BLaER1 (cell line): Measurements from ENCODE around the gene MYOCD.

Experiments used
- H3K27ac ChIP-seq: shearing (Covaris generic); formaldehyde crosslinking; 2 replicates; pipeline ENCODE4 v1.8.1; 2022
- H3K27me3 ChIP-seq: shearing (Covaris generic); formaldehyde crosslinking; 2 replicates; pipeline ENCODE4 v1.8.1; 2022
- H3K36me3 ChIP-seq: shearing (Covaris generic); formaldehyde crosslinking; 2 replicates; pipeline ENCODE4 v1.8.1; 2022
- H3K4me1 ChIP-seq: shearing (Covaris generic); formaldehyde crosslinking; 2 replicates; pipeline ENCODE4 v1.8.1; 2022
- H3K4me2 ChIP-seq: shearing (Covaris generic); formaldehyde crosslinking; 2 replicates; pipeline ENCODE4 v1.8.1; 2022
- H3K4me3 ChIP-seq: shearing (Covaris generic); formaldehyde crosslinking; 2 replicates; pipeline ENCODE4 v1.8.1; 2022
- H3K9ac ChIP-seq: shearing (Covaris generic); formaldehyde crosslinking; 2 replicates; pipeline ENCODE4 v1.8.1; 2022
- H3K9me3 ChIP-seq: shearing (Covaris generic); formaldehyde crosslinking; 2 replicates; pipeline ENCODE4 v1.8.1; 2022
- H4K20me1 ChIP-seq: shearing (Covaris generic); formaldehyde crosslinking; 2 replicates; pipeline ENCODE4 v1.8.1; 2022
- Cebpa-rat ChIP-seq: shearing (Covaris generic); IDR thresholded peaks from 2 replicates; pipeline ENCODE4 v1.8.1; 2022

Gene MYOCD

GRCh38 chr17:12730421-12730820, 64.7 kb downstream of the MYOCD start:
- H3K36me3 ChIP-seq = no peaks in the 10 kb centered on the region
- no peaks in the 10 kb centered on the region for H3K27me3 ChIP-seq
- no peak for TF ChIP-seq Cebpa-rat
- H3K9ac ChIP-seq = no peak overlapping the region
- no peak overlapping the region for H3K4me3 ChIP-seq
- no peaks in the 10 kb centered on the region for H4K20me1 ChIP-seq
- H3K4me2 ChIP-seq = no peak overlapping the region
- H3K9me3 ChIP-seq = no peaks in the 10 kb centered on the region
- H3K27ac ChIP-seq = no peak overlapping the region
- H3K4me1 ChIP-seq = no peaks in the 10 kb centered on the region

GRCh38 chr17:12730931-12731521, 65.3 kb downstream of the MYOCD start:
- Histone ChIP-seq H3K9me3 (no peaks in the 10 kb centered on the region), H4K20me1 (no peaks in the 10 kb centered on the region), H3K4me1 (no peaks in the 10 kb centered on the region), H3K4me3 (no peak overlapping the region), H3K27ac (no peak overlapping the region), H3K36me3 (no peaks in the 10 kb centered on the region), H3K27me3 (no peaks in the 10 kb centered on the region), H3K4me2 (no peak overlapping the region), H3K9ac (no peak overlapping the region)
- TF ChIP-seq Cebpa-rat = no peak

GRCh38 chr17:12731839-12732238, 66.1 kb downstream of the MYOCD start:
- Histone ChIP-seq H3K4me3 (no peak overlapping the region), H3K27ac (no peak overlapping the region), H3K4me1 (no peaks in the 10 kb centered on the region), H3K27me3 (no peaks in the 10 kb centered on the region), H4K20me1 (no peaks in the 10 kb centered on the region), H3K9ac (no peak overlapping the region), H3K36me3 (no peaks in the 10 kb centered on the region), H3K9me3 (no peaks in the 10 kb centered on the region), H3K4me2 (no peak overlapping the region)
- no peak for TF ChIP-seq Cebpa-rat

- TF ChIP-seq Cebpa-rat = no peak
- H3K9ac ChIP-seq = no peak overlapping the region
- no peaks in the 10 kb centered on the region for H3K36me3 ChIP-seq
- no peak overlapping the region for H3K4me3 ChIP-seq
- H4K20me1 ChIP-seq = no peaks in the 10 kb centered on the region
- no peaks in the 10 kb centered on the region for H3K9me3 ChIP-seq
- no peak overlapping the region for H3K27ac ChIP-seq
- no peak overlapping the region for H3K4me2 ChIP-seq
- H3K27me3 ChIP-seq = no peaks in the 10 kb centered on the region
- H3K4me1 ChIP-seq = no peaks in the 10 kb centered on the region
These were observed 66.7 kb downstream of the MYOCD start for GRCh38 chr17:12732366-12732765.

- H3K9me3 ChIP-seq = no peaks in the 10 kb centered on the region
- H3K4me3 ChIP-seq = no peak overlapping the region
- H3K4me2 ChIP-seq = no peak overlapping the region
- no peaks in the 10 kb centered on the region for H3K27me3 ChIP-seq
- H3K27ac ChIP-seq = no peak overlapping the region
- no peak overlapping the region for H3K9ac ChIP-seq
- H3K36me3 ChIP-seq = no peaks in the 10 kb centered on the region
- TF ChIP-seq Cebpa-rat = no peak
- no peaks in the 10 kb centered on the region for H3K4me1 ChIP-seq
- H4K20me1 ChIP-seq = no peaks in the 10 kb centered on the region
These were observed 69.2 kb downstream of the MYOCD start for GRCh38 chr17:12734926-12735325.

GRCh38 chr17:12735517-12735916, 69.8 kb downstream of the MYOCD start:
- H3K27ac ChIP-seq = no peak overlapping the region
- H3K36me3 ChIP-seq = no peaks in the 10 kb centered on the region
- TF ChIP-seq Cebpa-rat = no peak
- H3K9ac ChIP-seq = no peak overlapping the region
- no peaks in the 10 kb centered on the region for H4K20me1 ChIP-seq
- no peaks in the 10 kb centered on the region for H3K9me3 ChIP-seq
- no peaks in the 10 kb centered on the region for H3K4me1 ChIP-seq
- no peak overlapping the region for H3K4me2 ChIP-seq
- H3K27me3 ChIP-seq = no peaks in the 10 kb centered on the region
- no peak overlapping the region for H3K4me3 ChIP-seq

- Histone ChIP-seq H3K9ac (no peak overlapping the region), H3K27me3 (no peaks in the 10 kb centered on the region), H3K4me1 (no peaks in the 10 kb centered on the region), H4K20me1 (no peaks in the 10 kb centered on the region), H3K36me3 (no peaks in the 10 kb centered on the region), H3K9me3 (no peaks in the 10 kb centered on the region), H3K4me2 (no peak overlapping the region), H3K27ac (no peak overlapping the region), H3K4me3 (no peak overlapping the region)
- TF ChIP-seq Cebpa-rat = no peak
These were observed 70.8 kb downstream of the MYOCD start for GRCh38 chr17:12736526-12736925.

- H3K4me1 ChIP-seq = no peaks in the 10 kb centered on the region
- no peak for TF ChIP-seq Cebpa-rat
- H3K9ac ChIP-seq = no peak overlapping the region
- no peaks in the 10 kb centered on the region for H3K27me3 ChIP-seq
- H3K27ac ChIP-seq = no peak overlapping the region
- H3K4me3 ChIP-seq = no peak overlapping the region
- no peaks in the 10 kb centered on the region for H4K20me1 ChIP-seq
- no peaks in the 10 kb centered on the region for H3K9me3 ChIP-seq
- no peak overlapping the region for H3K4me2 ChIP-seq
- no peaks in the 10 kb centered on the region for H3K36me3 ChIP-seq
These were observed 72.2 kb downstream of the MYOCD start for GRCh38 chr17:12737740-12738469.

GRCh38 chr17:12738624-12739023, 72.9 kb downstream of the MYOCD start:
- Histone ChIP-seq H3K4me1 (no peaks in the 10 kb centered on the region), H3K9ac (no peak overlapping the region), H3K4me2 (no peak overlapping the region), H3K27me3 (no peaks in the 10 kb centered on the region), H3K36me3 (no peaks in the 10 kb centered on the region), H4K20me1 (no peaks in the 10 kb centered on the region), H3K4me3 (no peak overlapping the region), H3K27ac (no peak overlapping the region), H3K9me3 (no peaks in the 10 kb centered on the region)
- TF ChIP-seq Cebpa-rat = no peak

GRCh38 chr17:12739500-12739899, 73.8 kb downstream of the MYOCD start:
- TF ChIP-seq Cebpa-rat = no peak
- Histone ChIP-seq H3K4me3 (no peak overlapping the region), H3K9ac (no peak overlapping the region), H3K36me3 (no peaks in the 10 kb centered on the region), H3K4me1 (no peaks in the 10 kb centered on the region), H3K27ac (no peak overlapping the region), H3K4me2 (no peak overlapping the region), H4K20me1 (no peaks in the 10 kb centered on the region), H3K9me3 (no peaks in the 10 kb centered on the region), H3K27me3 (no peaks in the 10 kb centered on the region)
